ENCODE data around the gene HELZ.
A peak's percentile ranks its signal among the peaks of the same experiment; 100 is the strongest.

The HELZ gene

DNA sequence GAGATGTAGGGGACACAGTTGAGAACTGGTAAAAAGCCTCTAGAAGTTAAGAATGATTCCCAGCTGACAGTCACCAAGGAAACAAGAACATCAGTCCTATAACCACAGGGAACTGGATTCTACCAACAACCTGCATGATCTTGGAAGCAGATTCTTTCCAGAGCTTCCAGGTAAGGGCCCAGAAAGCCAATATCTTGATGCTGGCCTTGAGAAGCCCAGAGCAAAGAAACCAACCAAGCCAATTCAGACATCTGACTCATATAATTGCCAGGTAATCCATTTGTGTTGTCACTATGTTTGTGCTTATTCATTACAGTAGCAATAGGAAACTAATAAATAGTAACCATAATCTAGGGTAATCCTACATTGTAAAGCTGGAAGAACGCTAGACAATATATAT is 119.1 kb downstream of the HELZ start:
- no peak overlapping the region for H3K4me3 ChIP-seq (ENCODE audit: control insufficient read depth, low read depth, low read length)
- DNase-seq (ENCODE audit: low read depth) = no peak
- TF ChIP-seq, protein P1, sequence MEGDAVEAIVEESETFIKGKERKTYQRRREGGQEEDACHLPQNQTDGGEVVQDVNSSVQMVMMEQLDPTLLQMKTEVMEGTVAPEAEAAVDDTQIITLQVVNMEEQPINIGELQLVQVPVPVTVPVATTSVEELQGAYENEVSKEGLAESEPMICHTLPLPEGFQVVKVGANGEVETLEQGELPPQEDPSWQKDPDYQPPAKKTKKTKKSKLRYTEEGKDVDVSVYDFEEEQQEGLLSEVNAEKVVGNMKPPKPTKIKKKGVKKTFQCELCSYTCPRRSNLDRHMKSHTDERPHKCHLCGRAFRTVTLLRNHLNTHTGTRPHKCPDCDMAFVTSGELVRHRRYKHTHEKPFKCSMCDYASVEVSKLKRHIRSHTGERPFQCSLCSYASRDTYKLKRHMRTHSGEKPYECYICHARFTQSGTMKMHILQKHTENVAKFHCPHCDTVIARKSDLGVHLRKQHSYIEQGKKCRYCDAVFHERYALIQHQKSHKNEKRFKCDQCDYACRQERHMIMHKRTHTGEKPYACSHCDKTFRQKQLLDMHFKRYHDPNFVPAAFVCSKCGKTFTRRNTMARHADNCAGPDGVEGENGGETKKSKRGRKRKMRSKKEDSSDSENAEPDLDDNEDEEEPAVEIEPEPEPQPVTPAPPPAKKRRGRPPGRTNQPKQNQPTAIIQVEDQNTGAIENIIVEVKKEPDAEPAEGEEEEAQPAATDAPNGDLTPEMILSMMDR (conservative IDR thresholded peaks at IDR 0.05; ENCODE audit: control insufficient read depth, insufficient read depth, low read depth, low read length) = no peak

DNA sequence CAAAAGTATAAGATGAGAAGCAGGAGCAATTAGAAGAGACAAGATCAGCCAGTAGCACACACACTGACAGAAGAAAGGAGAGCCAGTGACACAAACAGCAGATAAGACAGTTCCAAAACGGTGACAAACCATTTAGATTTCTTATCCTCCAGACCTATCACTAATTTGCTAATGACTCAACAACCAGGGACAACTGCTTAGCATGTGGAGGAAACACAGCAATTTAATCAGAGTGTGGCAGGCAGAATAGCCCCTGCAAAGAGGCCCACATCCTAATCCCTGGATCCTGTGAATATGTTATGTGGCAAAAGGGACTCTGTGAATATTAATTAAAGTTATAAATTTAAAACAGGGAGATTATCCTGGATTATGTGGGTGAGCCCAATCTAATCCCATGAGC is 119.6 kb downstream of the HELZ start:
- TF ChIP-seq, protein P1 (conservative IDR thresholded peaks at IDR 0.05; ENCODE audit: control insufficient read depth, insufficient read depth, low read depth, low read length) = no peak
- DNase-seq (ENCODE audit: low read depth) = no peak
- no peak overlapping the region for H3K4me3 ChIP-seq (ENCODE audit: control insufficient read depth, low read depth, low read length)

DNA sequence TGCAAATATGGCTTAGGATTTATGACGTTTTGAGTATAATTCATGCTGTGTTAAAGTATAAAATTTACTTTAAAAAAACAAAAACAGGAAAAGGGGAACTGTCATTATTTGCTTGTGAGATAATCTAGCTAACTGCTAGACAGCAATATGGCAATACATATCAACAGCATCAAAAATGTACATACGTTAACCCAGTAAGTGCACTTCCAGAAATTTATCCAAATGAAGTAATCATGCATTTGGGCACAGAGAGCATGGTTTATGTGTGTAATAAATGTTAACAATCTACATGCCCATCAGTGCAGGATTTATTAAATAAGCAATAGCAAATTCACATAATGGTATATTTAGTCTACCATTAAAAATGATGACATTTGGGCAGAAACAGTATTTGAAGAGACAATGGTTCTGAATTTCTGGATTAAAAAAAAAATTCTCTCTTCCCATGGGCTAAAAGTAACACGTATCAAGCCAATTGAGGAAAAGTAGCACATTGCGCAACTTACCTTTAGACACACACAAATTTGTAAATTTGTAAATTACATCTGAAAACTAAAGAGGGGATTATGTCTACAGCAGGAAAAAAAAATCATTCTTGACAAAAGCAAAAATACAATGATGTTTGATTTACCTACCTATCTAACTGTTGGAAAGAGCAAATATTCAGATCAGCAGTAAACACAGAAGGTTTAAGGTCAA is 120.4 kb downstream of the HELZ start:
- TF ChIP-seq, protein P1 (conservative IDR thresholded peaks at IDR 0.05; ENCODE audit: control insufficient read depth, insufficient read depth, low read depth, low read length) = no peak
- no peak overlapping the region for H3K4me3 ChIP-seq (ENCODE audit: control insufficient read depth, low read depth, low read length)
- no peak for DNase-seq (ENCODE audit: low read depth)

DNA sequence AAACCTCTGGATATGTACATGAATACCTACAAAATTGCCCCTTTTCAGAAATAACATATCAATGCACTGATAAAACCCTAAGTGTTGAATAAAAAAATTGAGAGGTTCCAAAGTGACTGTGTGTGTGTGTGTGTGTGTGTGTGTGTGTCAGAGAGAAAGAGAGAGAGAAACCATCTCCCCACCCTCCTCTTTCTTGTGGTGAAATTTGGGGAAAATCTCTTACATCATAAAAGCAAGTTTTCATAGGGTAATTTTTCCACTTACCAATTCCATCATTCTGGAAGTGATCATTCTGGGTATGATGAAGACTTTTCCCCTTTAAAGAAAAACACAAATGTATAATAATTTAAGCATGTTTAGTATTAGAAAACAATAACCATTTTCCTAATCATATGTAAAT is 121.3 kb downstream of the HELZ start:
- DNase-seq (ENCODE audit: low read depth) = no peak
- H3K4me3 ChIP-seq (ENCODE audit: control insufficient read depth, low read depth, low read length) = no peak overlapping the region
- TF ChIP-seq, protein P1 (conservative IDR thresholded peaks at IDR 0.05; ENCODE audit: control insufficient read depth, insufficient read depth, low read depth, low read length) = no peak

DNA sequence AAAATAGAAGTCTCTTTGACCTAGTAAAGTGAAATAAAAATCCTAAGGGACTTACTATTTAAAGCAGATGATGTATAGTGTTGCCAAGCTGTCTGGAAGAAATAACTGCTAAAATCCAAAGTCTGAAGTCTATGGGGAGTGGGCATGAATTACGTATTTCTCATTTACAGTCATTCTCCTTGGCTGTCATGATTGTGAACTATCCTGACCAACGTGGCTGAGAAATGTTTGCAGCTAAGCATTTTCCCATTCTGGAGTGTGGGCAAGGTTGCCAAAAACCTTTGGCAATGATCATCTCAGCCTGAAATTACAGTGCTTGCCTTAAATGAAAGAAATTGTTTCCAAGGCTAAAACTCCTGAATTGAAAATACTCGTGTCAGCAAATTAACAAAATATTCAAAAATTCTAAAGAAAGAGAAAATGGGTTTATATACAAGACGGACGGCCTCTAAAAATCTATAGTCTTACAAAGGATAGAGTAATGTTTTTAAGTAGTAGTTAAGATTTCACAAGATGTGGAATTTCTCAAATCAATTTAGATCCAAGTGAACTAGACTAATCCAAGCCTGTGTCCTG is 123.6 kb downstream of the HELZ start:
- TF ChIP-seq, protein P1 (conservative IDR thresholded peaks at IDR 0.05; ENCODE audit: control insufficient read depth, insufficient read depth, low read depth, low read length) = no peak
- no peak overlapping the region for H3K4me3 ChIP-seq (ENCODE audit: control insufficient read depth, low read depth, low read length)
- DNase-seq (ENCODE audit: low read depth) = peak; percentile 68

DNA sequence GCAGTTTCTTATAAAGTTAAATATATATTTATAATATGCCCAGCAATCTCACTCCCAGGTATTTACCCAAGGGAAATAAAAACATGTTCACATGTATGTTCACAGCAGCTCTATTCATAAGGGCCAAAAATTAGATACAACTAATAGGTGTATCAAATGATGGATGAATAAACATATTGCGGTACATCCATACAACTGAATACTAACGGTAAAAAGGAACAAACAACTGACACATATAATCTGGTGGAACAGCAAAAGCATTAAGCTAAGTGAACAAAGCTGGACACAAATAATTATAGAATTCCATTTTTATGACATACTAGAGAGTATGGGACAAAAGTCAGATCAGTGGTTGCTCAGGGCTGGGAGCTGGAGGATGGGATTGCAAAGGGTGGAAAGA is 125.9 kb downstream of the HELZ start:
- TF ChIP-seq, protein P1 (conservative IDR thresholded peaks at IDR 0.05; ENCODE audit: control insufficient read depth, insufficient read depth, low read depth, low read length) = no peak
- no peak for DNase-seq (ENCODE audit: low read depth)
- no peak overlapping the region for H3K4me3 ChIP-seq (ENCODE audit: control insufficient read depth, low read depth, low read length)
